H4 (cell line): ENCODE data around the gene SLC26A1. TPM values are rescaled to one million over a fixed set of nuclear protein-coding genes. Genes with fewer than 3 reads are reported as not detected.
A peak's percentile ranks its signal among the peaks of the same experiment; 100 is the strongest.
"Not testable (repeated sequence)": the region's sequence is repeated elsewhere in the genome, so short reads cannot be mapped to it uniquely, and the experiment has no call there.

Experiments
- DNase-seq: peaks from one replicate; pipeline ENCODE4 v3.0.0-alpha.2; 2015; ENCODE audit warnings: low spot score
- total RNA-seq: library from RNA; depleted of rRNA; stranded (reverse); fragments of >200 nt; shearing (Covaris generic); gene quantifications from 2 replicates; pipeline ENCODE4 v1.2.3, GENCODE V29; 2014

Gene SLC26A1
- total RNA-seq, 1 experiment from 2014 or later, result not detected

GRCh38 chr4:999240-999863 lies 6.1 kb upstream of the SLC26A1 start:
- DNase-seq, result not testable (repeated sequence)

- no peak for DNase-seq
Measured at GRCh38 chr4:998096-998691, 5.0 kb upstream of the SLC26A1 start.

- no peak for DNase-seq
Measured at GRCh38 chr4:997375-998071, 4.3 kb upstream of the SLC26A1 start.

- no peak for DNase-seq
Measured at GRCh38 chr4:996997-997374, 3.8 kb upstream of the SLC26A1 start.

GRCh38 chr4:996030-996996 lies 3.1 kb upstream of the SLC26A1 start:
- DNase-seq, result no peak

DNA sequence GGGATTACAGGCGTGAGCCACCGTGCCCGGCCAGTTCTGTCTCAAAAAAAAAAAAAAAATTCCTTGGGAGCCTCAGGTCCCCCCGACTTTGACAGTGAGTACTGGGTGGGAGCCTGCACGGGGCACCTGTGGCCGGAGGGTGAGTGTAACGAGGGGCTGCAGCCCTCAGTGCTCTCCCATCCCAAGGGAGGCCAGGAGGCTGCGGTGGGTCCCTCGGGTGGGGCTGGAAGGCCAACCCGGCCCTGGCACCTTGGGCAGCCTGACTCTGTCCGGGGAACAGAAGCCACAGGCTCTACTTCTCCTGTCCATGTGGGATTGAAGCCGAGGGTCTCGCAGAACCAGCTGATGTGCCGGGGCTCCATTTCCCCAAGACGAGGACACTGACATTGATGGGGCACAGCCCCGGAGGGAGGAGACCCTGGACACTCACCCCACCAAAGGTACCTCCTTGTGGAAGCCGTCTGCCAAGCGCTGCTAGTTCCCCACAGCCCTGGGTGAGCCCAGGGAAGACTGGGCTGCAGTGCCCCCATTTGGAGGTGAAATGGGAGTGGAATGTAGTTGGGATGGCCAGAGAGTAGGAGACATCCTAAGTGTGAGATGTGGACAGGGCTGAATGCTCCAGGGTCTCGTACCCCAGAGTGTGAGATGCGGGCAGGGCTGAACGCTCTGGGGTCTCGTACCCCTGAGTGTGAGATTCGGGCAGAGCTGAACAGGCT lies 2.3 kb upstream of the SLC26A1 start:
- DNase-seq, result no peak

DNA sequence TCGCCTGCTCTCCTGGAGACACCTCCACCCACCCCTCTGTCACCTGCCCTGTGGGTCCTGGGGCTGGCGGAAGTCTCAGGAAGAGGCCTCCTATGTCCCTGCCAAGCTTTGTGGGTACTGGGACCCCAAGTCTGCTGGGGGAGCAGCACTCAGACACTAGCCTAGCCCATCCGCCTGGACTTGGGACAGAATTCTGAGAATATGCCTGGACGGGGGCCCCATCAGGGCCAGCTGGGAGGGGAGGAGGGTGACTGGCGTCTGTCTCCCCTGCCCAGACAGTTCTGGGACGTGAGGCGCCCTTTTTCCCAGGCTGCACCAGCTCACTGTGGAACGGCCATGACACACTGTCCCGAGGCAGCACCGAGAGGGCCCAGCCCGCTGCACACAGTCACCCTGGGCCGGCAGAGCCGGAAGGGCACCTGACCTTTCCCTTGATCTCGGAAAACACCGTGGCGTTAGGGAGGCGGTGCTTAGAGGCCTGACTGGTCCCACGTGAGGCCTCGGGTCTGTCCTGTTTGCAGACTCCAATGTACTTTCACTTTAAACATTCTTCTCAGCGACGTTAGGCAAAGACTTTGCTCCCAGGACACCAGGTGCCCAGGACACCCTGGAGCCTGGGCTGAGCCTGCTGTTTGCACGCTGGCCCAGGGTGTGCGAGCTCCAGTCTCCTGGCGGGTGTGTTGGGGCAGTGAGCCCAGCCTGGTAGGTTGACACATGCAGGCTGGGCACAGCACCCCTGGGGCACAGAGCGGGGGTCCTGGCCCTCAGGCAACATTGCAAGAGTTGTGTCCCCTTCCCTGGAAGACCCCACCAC lies 700 bp downstream of the SLC26A1 start:
- no peak for DNase-seq

- DNase-seq, result no peak
Measured at GRCh38 chr4:991451-992296, 1.5 kb downstream of the SLC26A1 start.

- DNase-seq, result no peak
Measured at GRCh38 chr4:990746-991367, 2.3 kb downstream of the SLC26A1 start.

DNA sequence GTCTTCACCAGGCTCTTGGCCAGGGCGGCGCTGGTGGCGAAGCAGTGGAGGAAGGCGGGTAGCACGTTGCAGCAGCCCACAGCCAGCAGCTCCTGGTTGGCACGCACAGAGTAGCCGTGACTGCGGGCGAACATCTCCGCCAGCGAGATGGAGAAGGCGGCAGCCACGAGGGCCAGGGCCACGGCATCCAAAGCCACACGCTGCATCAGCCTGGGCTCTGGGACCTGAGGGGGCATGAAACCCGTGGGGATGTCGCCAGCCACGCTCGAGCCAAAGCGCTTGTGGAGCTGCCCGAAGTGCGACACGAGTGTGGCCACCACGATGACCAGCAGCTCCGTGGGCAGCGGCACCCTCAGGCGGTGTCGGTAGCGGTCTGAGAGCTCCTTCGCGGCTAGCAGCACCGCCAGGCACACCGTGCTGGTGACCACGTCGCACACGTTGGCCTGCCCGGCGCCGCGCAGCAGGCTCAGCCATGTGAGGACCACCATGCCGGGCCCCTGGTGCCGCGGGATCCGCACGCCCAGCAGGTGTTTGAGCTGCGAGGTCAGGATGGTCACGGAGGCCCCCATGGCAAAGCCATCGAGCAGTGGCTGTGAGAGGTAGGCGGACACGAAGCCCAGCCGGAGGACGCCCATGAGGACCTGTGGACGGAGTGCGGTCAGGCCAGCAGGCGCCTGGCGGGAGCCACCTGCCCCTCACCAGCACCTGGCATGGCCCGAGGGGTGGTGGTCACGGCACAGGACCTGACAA lies 3.3 kb downstream of the SLC26A1 start:
- DNase-seq, result no peak

DNA sequence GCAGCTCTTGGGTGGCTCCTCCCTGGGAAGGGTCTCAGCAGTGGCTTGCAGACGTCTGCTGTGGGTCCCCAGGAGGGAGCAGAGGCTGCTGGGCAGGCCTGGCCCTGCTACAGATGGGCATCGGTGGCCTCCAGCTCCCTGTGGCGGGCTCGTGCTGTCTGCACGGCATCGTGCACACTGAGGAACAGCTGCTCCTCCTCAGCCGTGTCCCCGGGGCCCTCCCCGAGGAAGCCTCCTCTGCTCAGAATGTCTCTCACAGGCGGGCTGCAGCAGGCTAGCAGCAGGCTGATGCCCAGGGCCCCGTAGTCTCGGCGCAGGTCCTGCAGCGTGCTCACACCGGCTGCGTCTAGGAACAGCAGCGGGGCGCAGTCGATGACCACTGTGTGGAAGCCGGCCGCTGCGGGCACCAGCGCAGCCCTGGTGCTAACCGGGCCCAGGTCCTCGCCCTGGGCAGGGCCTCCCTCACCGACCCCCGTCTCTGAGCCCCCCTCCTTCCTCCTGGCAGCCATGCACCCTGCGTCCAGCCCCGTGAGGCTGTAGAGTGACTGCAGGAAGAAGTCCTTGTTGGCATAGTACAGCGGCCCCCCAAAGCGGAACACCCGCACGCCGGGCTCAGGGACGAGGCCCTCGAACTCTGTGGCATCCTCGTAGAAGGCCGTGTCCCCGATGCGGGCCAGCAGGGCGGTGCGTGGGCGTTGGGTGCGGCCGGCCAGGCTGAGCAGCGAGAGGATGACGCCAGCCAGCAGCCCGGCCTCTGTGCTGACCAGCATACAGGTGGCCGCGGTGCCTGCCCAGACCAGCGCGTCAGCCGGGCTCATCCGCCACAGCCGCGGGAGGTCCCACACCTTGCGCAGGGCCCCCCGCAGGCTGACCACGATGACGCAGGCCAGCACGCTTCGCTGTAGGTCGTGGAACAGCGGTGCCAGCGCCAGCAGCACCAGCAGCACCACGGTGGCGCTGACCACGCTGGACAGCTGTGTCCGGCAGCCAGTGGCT lies 4.2 kb downstream of the SLC26A1 start:
- DNase-seq, result no peak

DNA sequence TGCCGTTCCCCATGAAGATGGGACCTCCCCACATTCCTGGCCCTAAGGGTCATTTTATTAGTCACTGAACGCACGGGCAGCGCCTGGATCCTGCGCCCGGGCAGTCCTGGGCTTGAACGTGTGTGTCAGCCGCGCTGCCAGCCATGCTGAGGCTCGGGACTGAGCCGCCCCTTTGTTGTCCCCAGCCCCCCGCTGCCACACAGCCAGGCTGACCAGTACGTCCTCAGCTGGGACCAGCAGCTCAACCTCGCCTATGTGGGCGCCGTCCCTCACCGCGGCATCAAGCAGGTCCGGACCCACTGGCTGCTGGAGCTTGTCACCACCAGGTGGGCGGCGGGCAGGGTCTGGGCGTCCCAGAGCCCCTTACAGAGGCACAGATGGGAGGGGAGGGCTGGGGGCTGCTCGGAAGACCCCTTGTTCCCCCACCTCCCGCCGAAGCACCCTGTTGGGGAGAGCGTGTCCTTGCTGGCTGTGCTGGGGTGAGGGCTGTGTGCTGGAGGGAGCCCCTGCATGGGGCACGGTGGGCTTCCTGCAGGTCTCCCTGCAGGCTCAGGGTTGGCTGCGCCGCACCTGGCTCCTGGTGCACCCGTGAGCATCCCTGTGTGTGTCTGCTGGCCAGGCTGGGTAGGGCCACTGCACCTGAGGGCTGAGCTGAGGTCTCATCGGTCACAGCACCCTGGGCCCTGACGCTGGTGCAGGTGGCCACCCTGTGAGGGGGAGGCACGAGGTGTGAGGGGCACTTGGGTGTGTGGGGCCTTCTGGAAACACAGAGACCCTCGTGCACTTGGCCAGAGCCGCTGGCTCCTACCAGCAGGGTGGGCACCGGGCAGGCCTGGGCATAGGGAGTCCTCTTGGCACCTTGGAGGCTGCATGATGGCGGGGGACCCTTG lies 5.3 kb downstream of the SLC26A1 start:
- DNase-seq, result peak; percentile 43

- DNase-seq, result peak; percentile 56
Measured at GRCh38 chr4:986879-987623, 6.2 kb downstream of the SLC26A1 start, which contains the start of gene IDUA. TSS of gene IDUA (plus strand) at chr4:987044. CDS start at chr4:987085, 41 bp downstream.

DNA sequence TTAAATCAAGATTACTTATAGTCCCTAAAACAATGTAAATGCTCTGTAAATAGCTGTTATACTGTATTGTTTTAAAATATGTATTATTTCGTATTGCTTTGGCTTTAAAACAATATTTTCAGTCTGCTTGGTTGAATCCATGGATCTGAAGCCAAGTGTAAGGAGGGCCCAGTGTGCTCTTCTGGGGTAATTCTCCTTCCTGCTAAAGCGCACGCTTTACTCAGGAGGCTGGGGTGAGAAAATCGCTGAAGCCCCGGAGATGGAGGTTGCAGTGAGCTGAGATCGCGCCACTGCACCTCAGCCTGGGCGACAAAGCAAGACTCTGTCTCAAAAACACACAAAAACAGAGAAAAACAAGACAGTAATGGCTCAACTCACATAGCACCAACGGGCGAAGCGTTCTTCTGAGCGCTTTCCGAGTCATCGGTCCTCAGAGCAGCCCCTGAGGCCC lies 6.8 kb downstream of the SLC26A1 start:
- DNase-seq, result no peak
